Mesodermal cell (in vitro differentiated cells): ENCODE results near the gene LMAN1L.

Experiments used
- H3K27ac ChIP-seq: 2 replicates; pipeline ENCODE4 v1.7.0; 2013; ENCODE audit warnings: mild to moderate bottlenecking, low read depth, low read length, moderate library complexity; ENCODE audit not compliant: severe bottlenecking
- H3K36me3 ChIP-seq: 2 replicates; pipeline ENCODE4 v1.7.1; 2013; ENCODE audit warnings: mild to moderate bottlenecking, low read length, moderate library complexity; ENCODE audit not compliant: control insufficient read depth, insufficient read depth
- H3K4me1 ChIP-seq: one replicate; pipeline ENCODE4 v1.7.1; 2013; ENCODE audit warnings: mild to moderate bottlenecking, low read length; ENCODE audit not compliant: insufficient read depth, control insufficient read depth, poor library complexity, severe bottlenecking
- H3K4me3 ChIP-seq: 2 replicates; pipeline ENCODE4 v1.7.0; 2013; ENCODE audit warnings: low read length, control low read depth, mild to moderate bottlenecking; ENCODE audit not compliant: insufficient read depth, poor library complexity, severe bottlenecking; ENCODE audit errors: extremely low read depth
- H3K9me3 ChIP-seq: 2 replicates; pipeline ENCODE4 v1.7.1; 2013; ENCODE audit warnings: mild to moderate bottlenecking, low read length, moderate library complexity; ENCODE audit not compliant: control insufficient read depth
- WGBS, 2 experiments: methylation state at CpG; one replicate each; pipeline ENCODE4 v1.1.5; 2013; ENCODE audit warnings: missing lambda C conversion rate in 2 of 2; ENCODE audit not compliant: insufficient coverage in 2 of 2; 5-methylcytosine and 5-hydroxymethylcytosine counted together

The LMAN1L gene

DNA sequence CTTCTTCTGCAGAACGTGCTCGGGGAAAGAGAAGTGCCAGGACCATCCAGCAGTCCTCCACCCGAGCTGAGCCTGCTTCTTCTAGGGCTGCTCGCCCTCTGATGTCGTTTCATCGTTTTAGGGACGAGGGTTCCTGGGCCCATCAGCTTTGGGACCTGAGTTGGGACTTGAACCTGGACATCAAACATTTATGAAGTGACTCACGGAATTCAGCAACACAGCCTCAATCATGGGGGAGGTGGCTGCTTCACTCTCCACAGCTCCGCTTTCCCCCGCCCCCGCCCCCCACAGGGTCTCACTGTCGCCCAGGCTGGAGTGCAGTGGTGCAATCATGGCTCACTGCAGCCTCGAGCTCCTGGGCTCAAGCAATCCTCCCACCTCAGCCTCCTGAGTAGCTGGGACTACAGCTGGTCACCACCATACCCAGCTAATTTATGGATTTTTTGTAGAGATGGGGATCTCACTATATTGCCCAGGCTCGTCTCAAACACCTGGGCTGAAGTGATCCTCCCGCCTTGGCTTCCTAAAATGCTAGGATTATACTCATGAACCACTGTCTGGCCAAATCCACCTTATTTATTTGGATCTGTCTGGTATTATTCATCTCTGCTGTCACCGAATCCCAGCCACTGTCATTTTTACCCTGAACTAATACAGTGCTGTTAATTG lies 61.3 kb downstream of the LMAN1L start:
- no peaks in the 10 kb centered on the region for H3K9me3 ChIP-seq
- H3K4me3 ChIP-seq, result peak overlapping the region; percentile 56
- H3K27ac ChIP-seq, result peak overlapping the region; percentile 53
- peaks cover 12% of the 10 kb centered on the region for H3K36me3 ChIP-seq
- WGBS, 2 experiments, result 41% methylated on average over 10 to 13 of the region's 16 CpGs
- peaks cover 26% of the 10 kb centered on the region for H3K4me1 ChIP-seq
